Thyroid gland (tissue), 4 donors: ENCODE measurements around the gene GNE. TPM values are rescaled to one million over a fixed set of nuclear protein-coding genes. Genes with fewer than 3 reads are reported as not detected.
"Not testable (repeated sequence)": the region's sequence is repeated elsewhere in the genome, so short reads cannot be mapped to it uniquely, and the experiment has no call there.

ENCODE experiments used
- DNase-seq, 2 donors: peaks; one replicate each; pipeline ENCODE4 v3.0.0-alpha.2; 2019
- H3K27ac ChIP-seq, 3 donors: fragments of 200-600 bp; sonication (generic); 1 replicate in 2 of 3; 2 replicates in 1 of 3; pipeline ENCODE4 v1.5.1; 2016 to 2019; ENCODE audit warnings: mild to moderate bottlenecking in 1 of 3, moderate library complexity in 1 of 3
- H3K27me3 ChIP-seq: fragments of 200-600 bp; sonication (generic); one replicate; pipeline ENCODE4 v1.5.1; 2019
- H3K36me3 ChIP-seq, 2 donors: fragments of 200-600 bp; sonication (generic); one replicate each; pipeline ENCODE4 v1.5.1; 2016 to 2019
- H3K4me1 ChIP-seq, 2 donors: fragments of 200-600 bp; sonication (generic); one replicate each; pipeline ENCODE4 v1.5.1; 2017 to 2019
- H3K4me3 ChIP-seq, 3 donors: fragments of 200-600 bp; sonication (generic); replicated peaks in 1 of 3; 1 replicate in 2 of 3; 2 replicates in 1 of 3; pipeline ENCODE4 v1.5.1; 2016; ENCODE audit warnings: mild to moderate bottlenecking in 1 of 3
- H3K9me3 ChIP-seq: fragments of 200-600 bp; sonication (generic); one replicate; pipeline ENCODE4 v1.5.1; 2017
- CTCF ChIP-seq, 6 experiments: fragments of 200-600 bp in 3 of 6; fragments of 450-650 bp in 3 of 6; sonication (generic) in 3 of 6; IDR thresholded peaks; one replicate each; pipeline ENCODE4 v1.5.1; 2016 to 2019; ENCODE audit warnings: antibody characterized with exemption in 6 of 6, mild to moderate bottlenecking in 2 of 6, inconsistent platforms in 1 of 6, moderate library complexity in 1 of 6
- POLR2A ChIP-seq, 2 donors: fragments of 450-650 bp; IDR thresholded peaks; one replicate each; pipeline ENCODE4 v1.6.1; 2017; ENCODE audit warnings: antibody characterized with exemption in 2 of 2, mild to moderate bottlenecking in 2 of 2, moderate library complexity in 1 of 2
- WGBS, 2 donors: methylation state at CpG; one replicate each; pipeline ENCODE4 v1.1.5; 2017; 5-methylcytosine and 5-hydroxymethylcytosine counted together
- intact Hi-C: fragments of 100-400 bp; cut with DNase I; formaldehyde crosslinking; loops from one replicate; pipeline ENCODE4 v1.15.1; 2023
- total RNA-seq, 4 donors: library from RNA; depleted of rRNA; stranded (reverse); fragments of >200 nt; gene quantifications; one replicate each; pipeline ENCODE4 v1.2.3, GENCODE V29; 2016

The GNE gene
- total RNA-seq, 4 donors from 2014 or later: 15.0 to 24.3 (median 16.1) TPM

GRCh38 chr9:36275060-36275459 is 16.8 kb upstream of the GNE start:
- DNase-seq: no peak
- TF ChIP-seq POLR2A (IDR thresholded peaks at IDR 0.05) (no peak), CTCF (IDR thresholded peaks at IDR 0.05) (no peak)
- intact Hi-C loops: no loop called here
- Histone ChIP-seq H3K36me3 (no peaks in the 10 kb centered on the region), H3K27me3 (no peaks in the 10 kb centered on the region), H3K9me3 (no peaks in the 10 kb centered on the region), H3K4me1 (no peaks in the 10 kb centered on the region), H3K27ac (no peak overlapping the region), H3K4me3 (no peak overlapping the region)
- WGBS, 2 donors: 96 to 97% methylated on average over 3 of the region's 3 CpGs

- DNase-seq, H3K27ac ChIP-seq, H3K4me1 ChIP-seq, H3K36me3 ChIP-seq, intact Hi-C loops, H3K9me3 ChIP-seq, H3K27me3 ChIP-seq, H3K4me3 ChIP-seq: not testable (repeated sequence)
- 91 to 92% methylated on average over 7 of the region's 7 CpGs for WGBS, 2 donors
These were observed 15.1 kb upstream of the GNE start for GRCh38 chr9:36273354-36273753.

- Histone ChIP-seq H3K27ac (no peak overlapping the region), H3K4me3 (no peak overlapping the region), H3K27me3 (no peaks in the 10 kb centered on the region), H3K9me3 (no peaks in the 10 kb centered on the region), H3K4me1 (no peaks in the 10 kb centered on the region), H3K36me3 (no peaks in the 10 kb centered on the region)
- intact Hi-C loops: no loop called here
- TF ChIP-seq CTCF (IDR thresholded peaks at IDR 0.05): no peak
- TF ChIP-seq POLR2A (IDR thresholded peaks at IDR 0.05): no peak
- 65 to 100% methylated on average over 2 to 3 of the region's 3 CpGs for WGBS, 2 donors
- DNase-seq: no peak
These were observed 9.8 kb upstream of the GNE start for GRCh38 chr9:36268007-36268427.

GRCh38 chr9:36264896-36265295 is 6.6 kb upstream of the GNE start:
- 96 to 99% methylated on average over 22 of the region's 22 CpGs for WGBS, 2 donors
- intact Hi-C loops: no loop called here
- TF ChIP-seq POLR2A (IDR thresholded peaks at IDR 0.05) (no peak), CTCF (IDR thresholded peaks at IDR 0.05) (no peak)
- Histone ChIP-seq H3K27ac (no peak overlapping the region), H3K4me3 (no peak overlapping the region), H3K36me3 (no peaks in the 10 kb centered on the region), H3K27me3 (no peaks in the 10 kb centered on the region), H3K9me3 (no peaks in the 10 kb centered on the region), H3K4me1 (no peaks in the 10 kb centered on the region)
- DNase-seq: no peak

GRCh38 chr9:36263683-36264082 is 5.4 kb upstream of the GNE start:
- H3K4me1 ChIP-seq: peaks cover 0 to 6% of the 10 kb centered on the region in 2 donors
- no peaks in the 10 kb centered on the region for H3K9me3 ChIP-seq
- intact Hi-C loops: no loop called here
- H3K4me3 ChIP-seq: no peak overlapping the region
- H3K27me3 ChIP-seq: no peaks in the 10 kb centered on the region
- DNase-seq: no peak
- H3K27ac ChIP-seq: no peak overlapping the region
- H3K36me3 ChIP-seq: no peaks in the 10 kb centered on the region
- WGBS, 2 donors: 71 to 77% methylated on average over 2 of the region's 2 CpGs
- no peak for TF ChIP-seq CTCF (IDR thresholded peaks at IDR 0.05)
- TF ChIP-seq POLR2A (IDR thresholded peaks at IDR 0.05): no peak
